Retinal pigment epithelial cell (primary cell): Measurements from ENCODE around the gene LHPP.

Experiments
- DNase-seq: peaks from one replicate; pipeline ENCODE4 v3.0.0-alpha.2; 2010; ENCODE audit warnings: low read depth
- H3K4me3 ChIP-seq: 2 replicates; pipeline ENCODE4 v1.5.1; 2011; ENCODE audit warnings: mild to moderate bottlenecking, low read length, control low read depth, moderate library complexity
- CTCF ChIP-seq: conservative IDR thresholded peaks from 2 replicates; pipeline ENCODE4 v1.5.1; 2011; ENCODE audit warnings: low read depth, low read length, control low read depth, inconsistent platforms

The LHPP gene

DNA sequence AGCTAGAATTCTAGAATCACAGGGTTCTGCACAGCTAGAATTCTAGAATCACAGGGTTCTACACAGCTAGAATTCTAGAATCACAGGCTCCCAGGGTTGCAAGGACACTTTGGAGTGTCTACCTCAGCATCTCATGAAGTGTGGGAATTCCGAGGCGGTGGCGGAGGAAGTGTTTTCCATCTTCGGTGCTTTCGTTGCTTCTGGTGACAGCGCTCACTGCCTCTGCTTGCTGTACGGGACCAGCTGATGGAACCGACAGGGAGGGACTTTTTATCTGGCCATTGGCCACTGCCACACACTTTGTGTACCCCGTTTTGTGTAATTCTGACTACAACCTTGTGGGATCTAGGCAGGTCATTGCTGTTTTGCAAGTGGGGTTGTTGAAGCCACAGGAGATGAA is 29.5 kb downstream of the LHPP start:
- no peak overlapping the region for H3K4me3 ChIP-seq
- DNase-seq, result no peak

DNA sequence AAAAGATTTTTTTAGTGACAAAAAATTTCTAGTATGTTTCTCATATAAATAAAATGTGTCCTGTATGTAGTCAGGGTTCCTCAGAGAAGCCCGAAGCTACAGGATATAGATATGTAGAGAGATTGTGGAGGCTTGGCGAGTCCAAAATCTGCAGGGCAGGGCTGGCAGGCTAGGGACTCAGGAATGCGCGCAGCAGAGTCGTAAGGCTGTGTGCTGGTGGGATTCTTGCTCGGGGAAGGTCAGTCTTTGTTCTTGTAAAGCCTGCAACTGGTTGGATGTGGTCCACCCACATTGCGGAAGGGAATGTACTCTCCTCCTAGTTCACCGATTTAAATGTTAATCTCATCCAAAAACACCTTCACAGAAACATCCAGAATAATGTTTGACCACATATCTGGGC is 30.6 kb downstream of the LHPP start:
- no peak for DNase-seq
- H3K4me3 ChIP-seq, result no peak overlapping the region
- no peak for TF ChIP-seq CTCF

More for the DNA sequence above, 29.5 kb downstream of the LHPP start:
- no peak for TF ChIP-seq CTCF

DNA sequence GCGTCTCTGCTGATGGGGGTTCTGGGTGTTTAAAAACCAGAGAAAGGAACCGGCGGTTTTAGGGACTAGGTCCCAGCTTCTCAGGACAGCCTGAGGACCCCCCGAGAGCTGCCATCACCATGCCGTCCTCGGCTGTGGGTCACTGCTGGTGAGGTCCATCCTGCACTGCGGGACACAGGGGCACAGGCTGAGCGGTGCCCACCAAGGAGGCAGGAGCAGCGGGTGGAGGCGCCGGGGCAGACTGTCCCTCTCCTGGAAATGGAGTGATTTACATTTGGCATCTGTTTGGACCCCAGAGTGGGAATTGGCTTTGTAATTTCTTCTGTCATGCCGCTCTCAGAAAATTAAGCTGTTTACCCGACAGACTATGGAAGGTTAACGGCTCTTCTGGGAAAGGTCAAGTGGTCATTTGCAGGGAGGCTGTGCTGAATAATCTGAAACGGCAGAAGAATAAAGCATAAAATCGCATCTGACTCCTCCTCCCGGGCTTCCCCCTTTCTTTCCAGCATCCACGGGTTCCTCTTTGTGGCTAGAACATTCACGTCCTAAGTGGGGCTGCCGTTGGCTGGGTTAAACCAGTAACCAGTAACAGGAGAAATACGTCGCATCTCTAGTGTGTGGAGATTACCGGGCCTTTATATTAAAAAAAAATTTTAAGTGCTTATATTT is 31.7 kb downstream of the LHPP start:
- DNase-seq, result no peak
- no peak overlapping the region for H3K4me3 ChIP-seq
- TF ChIP-seq CTCF, result no peak

- no peak for TF ChIP-seq CTCF
- DNase-seq, result no peak
- no peak overlapping the region for H3K4me3 ChIP-seq
These were observed 32.6 kb downstream of the LHPP start for GRCh38 chr10:124494046-124494807.

- no peak for DNase-seq
- no peak for TF ChIP-seq CTCF
- no peak overlapping the region for H3K4me3 ChIP-seq
These were observed 33.5 kb downstream of the LHPP start for GRCh38 chr10:124495162-124495561.

DNA sequence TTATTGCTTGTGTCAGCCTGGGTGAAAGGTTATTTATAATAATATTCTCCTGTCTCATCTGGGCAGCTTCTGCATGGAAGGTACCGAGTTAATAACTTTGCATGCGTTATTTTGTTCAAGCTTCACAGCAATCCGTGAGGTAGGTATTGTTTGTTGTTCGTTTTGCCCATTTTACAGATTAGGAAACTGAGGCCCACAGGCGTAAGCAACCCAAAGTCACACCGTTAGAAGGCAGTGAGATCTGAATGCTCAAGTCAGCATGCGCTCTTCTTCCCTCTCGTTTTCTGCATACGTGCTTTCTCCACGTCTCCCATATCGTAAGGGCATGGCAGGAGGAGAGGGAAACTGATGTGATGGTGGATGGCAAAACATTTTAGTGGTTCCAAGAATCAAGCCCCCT is 34.1 kb downstream of the LHPP start:
- no peak overlapping the region for H3K4me3 ChIP-seq
- no peak for DNase-seq
- no peak for TF ChIP-seq CTCF

GRCh38 chr10:124496150-124496549 is 34.5 kb downstream of the LHPP start:
- H3K4me3 ChIP-seq, result no peak overlapping the region
- DNase-seq, result no peak
- no peak for TF ChIP-seq CTCF
